GOT3 (cell line): ENCODE measurements around the gene CKB.

Experiments used
- DNase-seq: peaks from one replicate; lab custom pipeline; 2025; ENCODE audit warnings: mixed read lengths; lab: John Stamatoyannopoulos, UW

CKB gene

GRCh38 chr14:103549361-103550311 lies 27.0 kb upstream of the CKB start:
- DNase-seq: no peak

GRCh38 chr14:103548463-103549351 lies 26.1 kb upstream of the CKB start:
- no peak for DNase-seq

GRCh38 chr14:103547941-103548462 lies 25.4 kb upstream of the CKB start:
- DNase-seq: no peak

GRCh38 chr14:103547455-103547940 lies 24.9 kb upstream of the CKB start:
- DNase-seq: no peak

- no peak for DNase-seq
These were observed 24.2 kb upstream of the CKB start for GRCh38 chr14:103546652-103547454.

- no peak for DNase-seq
These were observed 23.5 kb upstream of the CKB start for GRCh38 chr14:103545915-103546651.

- no peak for DNase-seq
These were observed 22.7 kb upstream of the CKB start for GRCh38 chr14:103545219-103545914.

- no peak for DNase-seq
These were observed 22.0 kb upstream of the CKB start for GRCh38 chr14:103544388-103545218.

- DNase-seq: no peak
These were observed 21.2 kb upstream of the CKB start for GRCh38 chr14:103543721-103544387.

- no peak for DNase-seq
These were observed 20.5 kb upstream of the CKB start for GRCh38 chr14:103543140-103543539.

- DNase-seq: no peak
These were observed 20.0 kb upstream of the CKB start for GRCh38 chr14:103542605-103543088.

GRCh38 chr14:103541709-103542604 lies 19.3 kb upstream of the CKB start:
- DNase-seq: no peak

- DNase-seq: no peak
These were observed 18.4 kb upstream of the CKB start for GRCh38 chr14:103540821-103541708.

- no peak for DNase-seq
These were observed 16.6 kb upstream of the CKB start for GRCh38 chr14:103539056-103539825.

- no peak for DNase-seq
These were observed 15.8 kb upstream of the CKB start for GRCh38 chr14:103538291-103539055.
